ENCODE results near the gene EMC10.

The EMC10 gene

DNA sequence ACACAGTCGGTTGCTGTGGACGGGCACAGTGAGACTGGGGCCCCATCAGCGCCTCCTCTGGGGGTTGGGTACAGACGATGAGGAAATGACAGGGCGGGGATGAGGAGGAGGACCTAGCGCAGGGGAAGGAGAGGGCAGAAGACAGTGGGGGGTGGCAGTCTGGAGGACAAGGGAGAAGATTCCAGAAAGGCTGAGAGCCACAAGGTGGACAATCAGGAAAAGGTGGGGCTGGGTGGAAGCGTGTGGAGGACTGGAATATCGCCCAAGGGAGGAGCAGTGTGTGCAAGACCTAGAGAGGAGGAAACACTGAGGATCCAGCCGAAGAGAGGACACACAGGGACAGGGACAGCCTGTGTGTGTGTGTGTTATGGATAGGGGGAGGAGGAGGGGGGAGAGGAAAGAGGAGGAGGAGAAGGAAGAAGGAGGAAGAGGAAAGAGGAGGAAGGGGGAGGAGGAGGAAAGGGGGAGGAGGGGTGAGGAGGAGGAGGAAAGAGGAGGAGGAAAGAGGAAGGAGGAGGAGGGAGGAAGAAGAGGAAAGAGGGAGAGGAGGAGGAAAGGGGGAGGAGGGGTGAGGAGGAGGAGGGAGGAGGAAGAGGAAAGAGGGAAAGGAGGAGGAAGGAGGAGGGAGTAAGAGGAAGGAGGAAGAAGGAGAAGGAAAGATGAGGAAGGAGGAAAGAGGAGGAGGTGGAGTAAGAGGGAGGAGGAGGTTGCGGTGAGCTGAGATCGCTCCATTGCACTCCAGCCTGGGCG is 16.2 kb downstream of the EMC10 start:
- TF ChIP-seq, protein P1, sequence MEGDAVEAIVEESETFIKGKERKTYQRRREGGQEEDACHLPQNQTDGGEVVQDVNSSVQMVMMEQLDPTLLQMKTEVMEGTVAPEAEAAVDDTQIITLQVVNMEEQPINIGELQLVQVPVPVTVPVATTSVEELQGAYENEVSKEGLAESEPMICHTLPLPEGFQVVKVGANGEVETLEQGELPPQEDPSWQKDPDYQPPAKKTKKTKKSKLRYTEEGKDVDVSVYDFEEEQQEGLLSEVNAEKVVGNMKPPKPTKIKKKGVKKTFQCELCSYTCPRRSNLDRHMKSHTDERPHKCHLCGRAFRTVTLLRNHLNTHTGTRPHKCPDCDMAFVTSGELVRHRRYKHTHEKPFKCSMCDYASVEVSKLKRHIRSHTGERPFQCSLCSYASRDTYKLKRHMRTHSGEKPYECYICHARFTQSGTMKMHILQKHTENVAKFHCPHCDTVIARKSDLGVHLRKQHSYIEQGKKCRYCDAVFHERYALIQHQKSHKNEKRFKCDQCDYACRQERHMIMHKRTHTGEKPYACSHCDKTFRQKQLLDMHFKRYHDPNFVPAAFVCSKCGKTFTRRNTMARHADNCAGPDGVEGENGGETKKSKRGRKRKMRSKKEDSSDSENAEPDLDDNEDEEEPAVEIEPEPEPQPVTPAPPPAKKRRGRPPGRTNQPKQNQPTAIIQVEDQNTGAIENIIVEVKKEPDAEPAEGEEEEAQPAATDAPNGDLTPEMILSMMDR (IDR thresholded peaks at IDR 0.05; ENCODE audit: insufficient read depth, low read depth, low read length, missing control alignments) = no peak
- no peak for DNase-seq (ENCODE audit: low read depth)
- no peak overlapping the region for H3K4me3 ChIP-seq (ENCODE audit: low read depth, low read length)

DNA sequence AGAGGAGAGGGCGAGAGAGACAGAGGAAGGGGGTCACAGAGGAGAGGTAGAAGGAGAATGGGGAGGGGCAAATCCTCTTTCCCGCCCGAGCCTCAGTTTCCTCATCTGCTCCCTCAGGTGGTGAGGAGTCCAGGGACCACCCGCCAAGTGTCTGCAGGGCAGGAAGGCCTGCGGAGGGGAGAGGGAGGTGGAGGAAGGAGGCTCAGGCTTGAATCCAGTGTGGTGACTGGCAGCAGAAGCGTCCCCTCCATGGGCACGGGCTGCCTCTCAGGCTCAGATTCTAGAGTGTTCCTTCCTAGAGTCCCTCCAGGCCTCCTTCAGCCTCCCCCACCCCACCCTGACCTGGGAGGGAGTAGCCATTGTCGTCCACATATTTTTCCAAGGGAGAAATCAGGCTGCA is 16.9 kb downstream of the EMC10 start:
- TF ChIP-seq, protein P1 (IDR thresholded peaks at IDR 0.05; ENCODE audit: insufficient read depth, low read depth, low read length, missing control alignments) = no peak
- H3K4me3 ChIP-seq (ENCODE audit: low read depth, low read length) = no peak overlapping the region
- DNase-seq (ENCODE audit: low read depth) = no peak

DNA sequence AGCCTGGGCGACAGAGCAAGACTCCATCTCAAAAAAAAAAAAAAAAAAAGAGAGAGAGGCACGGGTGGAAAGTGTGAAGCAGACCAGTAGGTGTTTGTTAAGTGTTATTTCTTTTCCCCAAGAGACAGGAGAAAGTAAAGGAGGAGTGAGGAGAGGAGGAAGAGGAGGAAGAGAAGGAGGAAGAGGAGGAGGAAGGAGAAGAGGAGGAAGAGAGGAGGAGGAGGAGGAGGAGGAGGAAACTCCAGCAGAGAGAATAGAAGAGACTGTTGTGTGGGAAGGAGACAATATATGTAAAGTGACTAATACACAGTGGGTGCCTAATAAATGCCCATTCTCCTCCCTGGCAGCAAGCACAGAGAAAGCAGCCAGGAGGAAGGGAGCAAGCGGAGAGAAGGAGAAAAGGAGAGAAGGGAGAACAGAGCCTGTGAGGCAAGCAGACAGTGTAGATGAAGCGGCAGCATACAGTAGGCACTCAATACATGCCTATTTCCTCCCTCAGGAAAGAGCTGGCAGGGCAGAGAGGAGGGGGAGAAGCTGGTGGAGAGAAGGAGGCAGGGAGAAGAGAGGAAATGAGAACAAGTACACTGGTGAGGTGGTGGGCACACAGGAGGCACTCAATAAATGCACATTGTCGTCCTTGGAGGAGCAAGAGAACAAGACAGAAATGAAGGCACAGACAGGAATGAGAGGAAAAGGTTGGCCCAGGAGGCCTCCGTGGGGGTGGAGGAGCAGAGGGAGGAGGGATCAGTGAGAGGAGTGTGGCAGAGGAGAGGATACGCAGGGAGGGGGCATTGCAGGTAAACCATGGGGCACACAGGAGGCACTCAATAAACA is 18.1 kb downstream of the EMC10 start:
- DNase-seq (ENCODE audit: low read depth) = no peak
- no peak overlapping the region for H3K4me3 ChIP-seq (ENCODE audit: low read depth, low read length)
- TF ChIP-seq, protein P1 (IDR thresholded peaks at IDR 0.05; ENCODE audit: insufficient read depth, low read depth, low read length, missing control alignments) = no peak

DNA sequence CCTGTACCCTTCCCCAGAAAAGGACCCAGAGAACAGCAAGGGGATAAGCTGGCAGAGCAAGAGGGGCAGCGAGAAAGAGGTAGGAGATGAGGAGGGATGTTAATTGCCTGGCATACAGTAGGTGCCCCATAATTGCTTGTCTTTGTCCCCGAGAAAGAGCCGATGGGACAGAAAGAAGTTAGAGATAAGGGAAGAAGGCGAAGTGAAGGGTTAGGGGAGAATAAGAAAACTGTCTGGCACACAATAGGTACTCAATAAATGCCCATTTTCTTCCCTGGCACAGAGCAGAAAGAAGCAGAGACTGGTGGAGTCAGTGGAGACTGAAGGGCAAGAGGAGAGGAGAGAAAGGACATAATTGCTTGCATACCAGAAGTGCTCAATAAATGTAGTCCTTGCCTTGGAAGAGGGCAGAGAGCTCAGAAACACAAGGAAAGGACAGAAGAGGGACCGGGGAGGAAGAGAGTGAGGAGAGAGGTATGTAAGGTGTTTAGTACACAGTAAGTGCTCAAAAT is 18.8 kb downstream of the EMC10 start:
- no peak for DNase-seq (ENCODE audit: low read depth)
- H3K4me3 ChIP-seq (ENCODE audit: low read depth, low read length) = no peak overlapping the region
- TF ChIP-seq, protein P1 (IDR thresholded peaks at IDR 0.05; ENCODE audit: insufficient read depth, low read depth, low read length, missing control alignments) = no peak

DNA sequence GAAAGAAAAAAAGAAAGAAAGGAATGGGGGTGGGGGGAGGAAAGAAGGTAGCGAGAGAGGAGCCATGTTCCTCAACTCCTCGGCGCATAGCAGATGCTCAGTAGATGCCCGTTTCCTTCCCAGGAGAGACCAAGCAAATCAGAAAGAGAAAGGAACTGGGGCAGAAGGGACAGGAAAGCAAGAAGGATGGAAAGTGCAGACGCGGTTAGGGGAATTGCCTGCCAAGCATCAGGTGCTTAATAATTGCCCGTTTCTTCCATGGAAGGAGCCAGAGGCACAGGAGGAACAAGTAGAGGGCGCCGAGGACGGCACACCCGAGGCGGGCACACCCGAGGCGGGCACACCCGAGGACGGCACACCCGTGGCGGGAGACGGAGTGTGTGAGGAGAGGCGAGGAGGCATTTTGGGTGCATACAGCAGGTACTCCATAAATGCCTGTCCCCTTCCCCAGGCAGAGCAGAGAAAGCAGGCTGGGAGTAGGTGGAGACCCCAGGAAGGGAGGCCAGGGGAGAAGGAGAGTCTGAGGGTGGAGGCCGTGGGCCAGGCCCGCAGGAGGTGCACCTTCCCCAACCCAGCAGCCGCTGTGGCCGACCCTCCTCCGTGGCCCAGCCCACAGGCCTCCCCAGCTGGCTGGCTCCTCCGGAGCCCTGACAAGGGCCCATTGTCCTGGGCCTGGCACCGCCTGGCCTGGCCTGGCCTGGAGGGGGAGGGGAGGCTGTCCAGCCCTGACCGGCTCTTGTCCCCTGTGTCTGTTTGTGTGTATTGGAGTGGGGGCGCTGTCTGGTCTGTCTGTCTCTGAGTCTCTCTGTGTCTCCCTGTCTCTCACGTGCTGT is 20.1 kb downstream of the EMC10 start:
- H3K4me3 ChIP-seq (ENCODE audit: low read depth, low read length) = no peak overlapping the region
- TF ChIP-seq, protein P1 (IDR thresholded peaks at IDR 0.05; ENCODE audit: insufficient read depth, low read depth, low read length, missing control alignments) = no peak
- DNase-seq (ENCODE audit: low read depth) = no peak

DNA sequence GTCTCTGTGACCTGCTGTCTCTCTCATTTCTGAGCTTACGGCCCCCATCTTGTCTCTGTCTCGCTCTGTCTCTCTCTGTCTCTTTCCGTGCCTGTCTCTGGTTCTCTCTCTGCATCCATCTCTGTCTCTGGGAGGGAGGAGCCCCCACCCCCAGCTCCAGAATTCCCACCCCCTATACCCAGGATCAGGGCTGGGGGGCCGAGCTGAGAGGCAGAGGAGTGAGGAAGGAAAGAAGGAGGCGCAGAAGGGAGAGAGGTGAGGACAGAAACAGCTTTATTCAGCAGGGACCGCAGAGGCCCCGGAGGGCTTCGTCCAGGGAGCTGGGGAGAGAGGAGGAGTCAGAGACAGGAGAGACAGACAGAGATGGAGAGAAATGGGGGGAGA is 20.7 kb downstream of the EMC10 start:
- H3K4me3 ChIP-seq (ENCODE audit: low read depth, low read length) = no peak overlapping the region
- no peak for DNase-seq (ENCODE audit: low read depth)
- TF ChIP-seq, protein P1 (IDR thresholded peaks at IDR 0.05; ENCODE audit: insufficient read depth, low read depth, low read length, missing control alignments) = no peak

Measured in GM12865 (cell line).